ENCODE measurements around the gene PACSIN1. TPM values are rescaled to one million over a fixed set of nuclear protein-coding genes. Genes with fewer than 3 reads are reported as not detected.
A peak's percentile ranks its signal among the peaks of the same experiment; 100 is the strongest.

PACSIN1 gene
- total RNA-seq, 1 donor from 2014 or later: not detected

DNA sequence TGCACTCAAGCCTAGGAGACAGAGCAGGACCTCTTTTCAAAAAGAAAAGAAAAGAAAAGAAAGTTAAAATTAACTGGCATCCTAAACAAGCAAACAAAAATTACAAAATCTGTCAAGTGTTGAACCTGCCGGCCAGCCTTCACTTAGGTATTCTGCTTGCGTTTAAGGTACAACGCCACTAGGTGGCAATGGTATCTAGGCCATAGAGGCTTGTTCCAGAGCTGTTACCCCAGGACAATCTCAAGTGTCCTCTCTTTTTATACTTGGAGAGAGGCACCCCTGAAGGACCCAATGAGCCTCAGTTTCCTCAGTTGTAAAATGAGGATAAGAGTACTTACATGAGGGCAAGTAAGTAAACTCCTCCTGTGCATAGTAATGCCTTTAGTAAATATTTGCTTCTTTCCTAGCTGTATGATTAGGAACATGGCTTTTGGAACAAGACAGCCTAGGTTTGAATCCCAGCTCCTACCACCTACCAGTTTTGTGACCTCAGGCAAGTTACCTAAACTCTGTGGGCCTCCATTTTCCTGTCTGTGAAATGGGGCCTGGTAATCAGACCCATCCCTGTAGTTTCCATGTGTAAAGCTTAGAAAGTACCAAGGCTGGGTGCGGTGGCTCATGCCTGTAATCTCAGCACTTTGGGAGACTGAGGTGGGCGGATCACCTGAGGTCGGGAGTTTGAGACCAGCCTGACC is 5.8 kb upstream of the PACSIN1 start:
- intact Hi-C loops (cut with DNase I): no loop called here
- Histone ChIP-seq H3K27me3 (ENCODE audit: low read depth) (peaks cover 15% of the 10 kb centered on the region), H3K36me3 (no peaks in the 10 kb centered on the region), H3K4me3 (no peak overlapping the region), H3K4me1 (no peaks in the 10 kb centered on the region), H3K27ac (no peak overlapping the region), H3K9me3 (no peaks in the 10 kb centered on the region)
- TF ChIP-seq, protein P1, sequence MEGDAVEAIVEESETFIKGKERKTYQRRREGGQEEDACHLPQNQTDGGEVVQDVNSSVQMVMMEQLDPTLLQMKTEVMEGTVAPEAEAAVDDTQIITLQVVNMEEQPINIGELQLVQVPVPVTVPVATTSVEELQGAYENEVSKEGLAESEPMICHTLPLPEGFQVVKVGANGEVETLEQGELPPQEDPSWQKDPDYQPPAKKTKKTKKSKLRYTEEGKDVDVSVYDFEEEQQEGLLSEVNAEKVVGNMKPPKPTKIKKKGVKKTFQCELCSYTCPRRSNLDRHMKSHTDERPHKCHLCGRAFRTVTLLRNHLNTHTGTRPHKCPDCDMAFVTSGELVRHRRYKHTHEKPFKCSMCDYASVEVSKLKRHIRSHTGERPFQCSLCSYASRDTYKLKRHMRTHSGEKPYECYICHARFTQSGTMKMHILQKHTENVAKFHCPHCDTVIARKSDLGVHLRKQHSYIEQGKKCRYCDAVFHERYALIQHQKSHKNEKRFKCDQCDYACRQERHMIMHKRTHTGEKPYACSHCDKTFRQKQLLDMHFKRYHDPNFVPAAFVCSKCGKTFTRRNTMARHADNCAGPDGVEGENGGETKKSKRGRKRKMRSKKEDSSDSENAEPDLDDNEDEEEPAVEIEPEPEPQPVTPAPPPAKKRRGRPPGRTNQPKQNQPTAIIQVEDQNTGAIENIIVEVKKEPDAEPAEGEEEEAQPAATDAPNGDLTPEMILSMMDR (IDR thresholded peaks at IDR 0.05): peak; percentile 68
- no peak for DNase-seq
- peak; percentile 81 to 83 for ATAC-seq

DNA sequence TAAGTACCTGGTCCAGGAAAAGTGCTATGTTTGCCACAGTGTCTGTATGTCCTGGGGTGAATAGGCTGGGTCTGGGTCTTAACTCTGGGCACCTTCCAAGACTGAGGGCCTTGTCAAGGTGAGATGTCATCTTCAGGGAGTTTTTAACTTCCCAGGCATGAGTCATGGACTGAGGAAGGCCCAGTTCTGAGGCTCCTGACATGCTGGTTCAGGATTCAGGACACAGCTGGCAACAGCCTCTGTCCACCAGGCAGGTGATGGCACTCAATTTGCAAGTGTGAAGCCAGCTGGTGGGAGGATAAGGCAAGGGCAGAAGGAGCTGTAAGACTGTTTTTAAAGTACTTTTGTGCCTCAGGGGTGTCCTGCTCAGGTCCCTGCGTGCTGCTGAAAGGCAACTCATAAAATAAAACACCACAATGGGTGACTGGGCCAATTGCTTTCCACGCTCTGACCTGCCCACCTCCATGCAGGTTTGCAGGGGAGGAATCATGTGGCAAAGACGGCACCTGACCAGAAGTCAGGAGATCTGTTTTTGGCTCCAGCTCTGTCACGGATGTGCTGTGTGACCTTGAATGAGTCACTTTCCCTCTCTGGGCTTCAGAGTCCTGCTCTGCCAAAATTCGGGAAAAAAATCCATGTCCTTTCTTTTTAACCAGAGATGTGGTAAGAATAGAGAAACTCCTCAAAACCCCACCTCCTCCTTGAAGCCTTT is 4.9 kb upstream of the PACSIN1 start:
- ATAC-seq (no peak), DNase-seq (no peak)
- Histone ChIP-seq H3K9me3 (no peaks in the 10 kb centered on the region), H3K36me3 (no peaks in the 10 kb centered on the region), H3K4me1 (peaks cover 8% of the 10 kb centered on the region), H3K27ac (no peak overlapping the region), H3K27me3 (ENCODE audit: low read depth) (peaks cover 24% of the 10 kb centered on the region), H3K4me3 (no peak overlapping the region)
- TF ChIP-seq, protein P1 (IDR thresholded peaks at IDR 0.05): no peak
- intact Hi-C loops (cut with DNase I): no loop called here

DNA sequence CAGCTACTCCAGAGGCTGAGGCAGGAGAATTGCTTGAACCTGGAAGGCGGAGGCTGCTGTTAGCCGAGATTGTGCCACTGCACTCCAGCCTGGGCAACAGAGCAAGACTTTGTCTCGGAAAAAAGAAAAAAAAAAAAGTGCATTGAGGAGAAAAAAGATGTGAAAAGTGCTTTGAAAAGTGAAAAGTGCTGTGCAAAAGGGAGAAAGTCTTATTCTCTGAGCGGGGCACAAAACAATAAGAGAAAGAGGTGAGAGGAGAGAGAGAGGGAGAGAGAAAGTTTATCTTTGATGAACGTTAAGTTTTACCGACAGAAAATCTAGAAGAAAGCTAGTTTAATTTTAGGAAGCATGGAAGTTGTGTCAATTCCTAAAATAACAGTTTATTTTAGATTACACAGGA is 3.9 kb upstream of the PACSIN1 start:
- Histone ChIP-seq H3K27ac (no peak overlapping the region), H3K27me3 (ENCODE audit: low read depth) (peaks cover 32% of the 10 kb centered on the region), H3K4me1 (peaks cover 11% of the 10 kb centered on the region), H3K4me3 (no peak overlapping the region), H3K36me3 (no peaks in the 10 kb centered on the region), H3K9me3 (no peaks in the 10 kb centered on the region)
- intact Hi-C loops (cut with DNase I): no loop called here
- no peak for ATAC-seq
- no peak for DNase-seq
- TF ChIP-seq, protein P1 (IDR thresholded peaks at IDR 0.05): no peak

DNA sequence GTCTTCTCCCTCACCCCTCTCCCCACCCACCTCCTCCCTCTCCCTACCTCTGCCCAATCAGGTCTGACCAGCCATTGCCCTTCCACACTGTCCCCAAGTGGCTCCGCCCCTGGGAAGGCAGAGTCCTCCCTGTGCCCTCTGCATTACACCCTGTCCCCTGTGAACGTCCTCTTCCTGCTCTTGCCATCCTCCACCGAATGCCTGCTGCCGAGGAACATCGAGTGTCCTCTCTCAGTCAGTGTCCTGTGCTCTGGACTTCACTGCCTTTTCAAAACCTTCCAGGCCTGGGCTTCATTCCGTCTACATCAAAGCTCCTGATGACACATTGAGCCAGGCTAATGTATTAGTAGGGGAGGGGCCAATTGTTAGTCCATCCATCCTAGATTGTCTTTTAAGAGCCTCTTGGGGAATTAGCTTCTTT is 3.3 kb upstream of the PACSIN1 start:
- Histone ChIP-seq H3K27me3 (ENCODE audit: low read depth) (peaks cover 32% of the 10 kb centered on the region), H3K4me1 (peaks cover 11% of the 10 kb centered on the region), H3K36me3 (no peaks in the 10 kb centered on the region), H3K9me3 (no peaks in the 10 kb centered on the region), H3K4me3 (no peak overlapping the region), H3K27ac (no peak overlapping the region)
- TF ChIP-seq, protein P1 (IDR thresholded peaks at IDR 0.05): no peak
- no peak for DNase-seq
- ATAC-seq: peak; percentile 46 to 52
- intact Hi-C loops (cut with DNase I): no loop called here

DNA sequence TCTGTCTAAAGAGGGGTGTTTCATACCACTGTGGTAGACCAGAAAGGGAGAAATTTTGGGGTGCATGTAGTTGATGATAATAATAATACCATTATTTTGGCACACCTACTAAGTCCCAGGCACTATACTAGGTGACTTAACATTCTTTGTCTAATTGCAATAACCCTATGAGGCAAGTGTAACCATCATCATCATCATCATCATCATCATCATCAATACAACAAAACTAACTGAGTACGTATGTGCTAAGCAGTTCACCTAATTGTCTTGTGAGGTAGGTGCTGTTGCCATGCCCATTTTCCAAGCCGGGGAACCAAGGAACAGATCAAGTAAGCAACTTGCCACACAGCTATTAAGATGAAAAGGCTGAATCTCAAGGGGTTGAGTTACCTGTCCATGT is 2.6 kb upstream of the PACSIN1 start:
- Histone ChIP-seq H3K27ac (no peak overlapping the region), H3K9me3 (no peaks in the 10 kb centered on the region), H3K4me3 (no peak overlapping the region), H3K27me3 (ENCODE audit: low read depth) (peaks cover 32% of the 10 kb centered on the region), H3K4me1 (peaks cover 11% of the 10 kb centered on the region), H3K36me3 (no peaks in the 10 kb centered on the region)
- ATAC-seq (no peak), DNase-seq (no peak)
- intact Hi-C loops (cut with DNase I): no loop called here
- TF ChIP-seq, protein P1 (IDR thresholded peaks at IDR 0.05): no peak

Data from lower lobe of right lung (tissue), 2 donors.